ENCODE results near the gene MBP. TPM values are rescaled to one million over a fixed set of nuclear protein-coding genes. Genes with fewer than 3 reads are reported as not detected.

MBP gene
- polyA plus RNA-seq, 1 donor from 2014 or later, result 89.4 TPM

- no peaks in the 10 kb centered on the region for H3K36me3 Mint-ChIP-seq
- no peaks in the 10 kb centered on the region for H3K9me3 Mint-ChIP-seq
- peaks cover 27 to 31% (median 28%) of the 10 kb centered on the region in 3 donors for H3K4me1 Mint-ChIP-seq
- H3K4me3 Mint-ChIP-seq, result peak overlapping the region; percentile 78 to 98 (median 84)
- H3K27ac Mint-ChIP-seq, result peak overlapping the region in 2 of 3 donors; percentile 47 to 98
- no peaks in the 10 kb centered on the region for H3K27me3 Mint-ChIP-seq
Measured at GRCh38 chr18:77133051-77133834, 660 bp upstream of the MBP start.

GRCh38 chr18:77131652-77132368, 773 bp downstream of the MBP start:
- H3K36me3 Mint-ChIP-seq, result no peaks in the 10 kb centered on the region
- H3K4me3 Mint-ChIP-seq, result peak overlapping the region; percentile 86 to 97 (median 94)
- peak overlapping the region; percentile 85 to 99 (median 95) for H3K27ac Mint-ChIP-seq
- no peaks in the 10 kb centered on the region for H3K27me3 Mint-ChIP-seq
- peaks cover 36 to 43% (median 41%) of the 10 kb centered on the region in 3 donors for H3K4me1 Mint-ChIP-seq
- no peaks in the 10 kb centered on the region for H3K9me3 Mint-ChIP-seq

GRCh38 chr18:77131100-77131651, 1.4 kb downstream of the MBP start:
- Mint-ChIP-seq H3K9me3 (no peaks in the 10 kb centered on the region), H3K4me3 (peak overlapping the region; percentile 86 to 97 (median 94)), H3K4me1 (peaks cover 42 to 48% (median 47%) of the 10 kb centered on the region in 3 donors), H3K27me3 (no peaks in the 10 kb centered on the region), H3K27ac (peak overlapping the region; percentile 85 to 99 (median 95)), H3K36me3 (no peaks in the 10 kb centered on the region)

GRCh38 chr18:77130229-77131099, 2.1 kb downstream of the MBP start:
- Mint-ChIP-seq H3K36me3 (no peaks in the 10 kb centered on the region), H3K9me3 (no peaks in the 10 kb centered on the region), H3K27me3 (no peaks in the 10 kb centered on the region), H3K4me3 (peak overlapping the region; percentile 86 to 97 (median 94)), H3K27ac (peak overlapping the region; percentile 85 to 99 (median 95)), H3K4me1 (peaks cover 49 to 55% (median 54%) of the 10 kb centered on the region in 3 donors)

GRCh38 chr18:77129150-77129551, 3.4 kb downstream of the MBP start:
- peak overlapping the region in 3 of 4 donors; percentile 56 to 81 (median 77) for H3K4me3 Mint-ChIP-seq
- H3K9me3 Mint-ChIP-seq, result no peaks in the 10 kb centered on the region
- no peaks in the 10 kb centered on the region for H3K27me3 Mint-ChIP-seq
- H3K36me3 Mint-ChIP-seq, result no peaks in the 10 kb centered on the region
- H3K27ac Mint-ChIP-seq, result peak overlapping the region in 2 of 3 donors; percentile 69 to 99
- peaks cover 55 to 65% (median 65%) of the 10 kb centered on the region in 3 donors for H3K4me1 Mint-ChIP-seq

GRCh38 chr18:77127769-77128671, 4.6 kb downstream of the MBP start:
- H3K27ac Mint-ChIP-seq, result peak overlapping the region; percentile 63 to 99 (median 69)
- H3K4me1 Mint-ChIP-seq, result peaks cover 65 to 72% (median 69%) of the 10 kb centered on the region in 3 donors

GRCh38 chr18:77124452-77124922, 8.1 kb downstream of the MBP start:
- H3K4me1 Mint-ChIP-seq, result peaks cover 74 to 84% (median 82%) of the 10 kb centered on the region in 3 donors
- no peaks in the 10 kb centered on the region for H3K9me3 Mint-ChIP-seq
- no peaks in the 10 kb centered on the region for H3K27me3 Mint-ChIP-seq
- H3K36me3 Mint-ChIP-seq, result no peaks in the 10 kb centered on the region
- H3K4me3 Mint-ChIP-seq, result peak overlapping the region; percentile 27 to 85 (median 68)
- peak overlapping the region; percentile 54 to 73 (median 71) for H3K27ac Mint-ChIP-seq

More at GRCh38 chr18:77127769-77128671, 4.6 kb downstream of the MBP start:
- Mint-ChIP-seq H3K27me3 (no peaks in the 10 kb centered on the region), H3K9me3 (no peaks in the 10 kb centered on the region), H3K4me3 (peak overlapping the region; percentile 25 to 89 (median 78)), H3K36me3 (no peaks in the 10 kb centered on the region)

GRCh38 chr18:77123320-77124231, 9.0 kb downstream of the MBP start:
- Mint-ChIP-seq H3K4me3 (peak overlapping the region; percentile 13 to 93 (median 73)), H3K27me3 (no peaks in the 10 kb centered on the region), H3K27ac (peak overlapping the region; percentile 54 to 73 (median 71)), H3K9me3 (no peaks in the 10 kb centered on the region), H3K4me1 (peaks cover 65 to 79% (median 78%) of the 10 kb centered on the region in 3 donors), H3K36me3 (no peaks in the 10 kb centered on the region)

GRCh38 chr18:77121523-77121922, 11.1 kb downstream of the MBP start:
- no peaks in the 10 kb centered on the region for H3K36me3 Mint-ChIP-seq
- peak overlapping the region in 2 of 3 donors; percentile 28 to 60 for H3K27ac Mint-ChIP-seq
- H3K9me3 Mint-ChIP-seq, result no peaks in the 10 kb centered on the region
- peaks cover 53 to 66% (median 65%) of the 10 kb centered on the region in 3 donors for H3K4me1 Mint-ChIP-seq
- H3K4me3 Mint-ChIP-seq, result no peak overlapping the region
- no peaks in the 10 kb centered on the region for H3K27me3 Mint-ChIP-seq

- Mint-ChIP-seq H3K27ac (peak overlapping the region in 1 of 3 donors; percentile 86), H3K27me3 (no peaks in the 10 kb centered on the region), H3K4me3 (peak overlapping the region in 1 of 4 donors; percentile 55), H3K4me1 (peaks cover 48 to 56% (median 56%) of the 10 kb centered on the region in 3 donors), H3K36me3 (no peaks in the 10 kb centered on the region), H3K9me3 (no peaks in the 10 kb centered on the region)
Measured at GRCh38 chr18:77119851-77120491, 12.6 kb downstream of the MBP start.

- Mint-ChIP-seq H3K4me3 (peak overlapping the region in 2 of 4 donors; percentile 43 to 55), H3K4me1 (peaks cover 45 to 50% (median 49%) of the 10 kb centered on the region in 3 donors), H3K27ac (peak overlapping the region; percentile 50 to 67 (median 63)), H3K27me3 (no peaks in the 10 kb centered on the region), H3K36me3 (no peaks in the 10 kb centered on the region), H3K9me3 (no peaks in the 10 kb centered on the region)
Measured at GRCh38 chr18:77119101-77119850, 13.3 kb downstream of the MBP start.
